22Rv1 (cell line): ENCODE results near the gene MYL10.

Experiments
- H3K27ac ChIP-seq: fragments of 450-650 bp; 2 replicates; pipeline ENCODE4 v1.5.1; 2017
- CTCF ChIP-seq: fragments of 450-650 bp; IDR thresholded peaks from 2 replicates; pipeline ENCODE4 v1.5.1; 2017; ENCODE audit warnings: mild to moderate bottlenecking
- ZFX ChIP-seq: fragments of 450-650 bp; IDR thresholded peaks from 2 replicates; pipeline ENCODE4 v1.6.1; 2017; ENCODE audit warnings: antibody characterized with exemption, borderline replicate concordance

Gene MYL10

GRCh38 chr7:101594790-101595189 lies 34.3 kb downstream of the MYL10 start:
- H3K27ac ChIP-seq: no peak overlapping the region

GRCh38 chr7:101593556-101593955 lies 35.5 kb downstream of the MYL10 start:
- TF ChIP-seq ZFX: no peak
- TF ChIP-seq CTCF: no peak
- no peak overlapping the region for H3K27ac ChIP-seq

More at GRCh38 chr7:101594790-101595189, 34.3 kb downstream of the MYL10 start:
- TF ChIP-seq ZFX (no peak), CTCF (no peak)

GRCh38 chr7:101591504-101591903 lies 37.6 kb downstream of the MYL10 start:
- TF ChIP-seq ZFX: no peak
- TF ChIP-seq CTCF: no peak
- no peak overlapping the region for H3K27ac ChIP-seq

- TF ChIP-seq ZFX (no peak), CTCF (no peak)
- H3K27ac ChIP-seq: no peak overlapping the region
Measured at GRCh38 chr7:101590663-101591435, 38.2 kb downstream of the MYL10 start.

- no peak overlapping the region for H3K27ac ChIP-seq
- TF ChIP-seq CTCF (no peak), ZFX (no peak)
Measured at GRCh38 chr7:101589976-101590662, 39.0 kb downstream of the MYL10 start.

- no peak for TF ChIP-seq CTCF
- no peak for TF ChIP-seq ZFX
- H3K27ac ChIP-seq: no peak overlapping the region
Measured at GRCh38 chr7:101589052-101589451, 40.0 kb downstream of the MYL10 start.
